Esophagus muscularis mucosa (tissue), 4 donors: ENCODE measurements around the gene UBE4B. TPM values are rescaled to one million over a fixed set of nuclear protein-coding genes. Genes with fewer than 3 reads are reported as not detected.
A peak's percentile ranks its signal among the peaks of the same experiment; 100 is the strongest.

Source experiments
- DNase-seq: peaks from one replicate; pipeline ENCODE4 v3.0.0-alpha.2; 2017; ENCODE audit errors: extremely low spot score
- H3K27ac ChIP-seq, 4 donors: fragments of 200-600 bp; sonication (generic); replicated peaks in 1 of 4; 1 replicate in 3 of 4; 2 replicates in 1 of 4; pipeline ENCODE4 v1.5.1; 2016 to 2019; ENCODE audit warnings: mild to moderate bottlenecking in 1 of 4
- H3K27me3 ChIP-seq, 4 donors: fragments of 200-600 bp; sonication (generic); one replicate each; pipeline versions ENCODE4 v1.5.1 to v1.6.0; 2016 to 2019
- H3K36me3 ChIP-seq, 4 donors: fragments of 200-600 bp; sonication (generic); one replicate each; pipeline ENCODE4 v1.5.1; 2016 to 2019
- H3K4me1 ChIP-seq, 4 donors: fragments of 200-600 bp; sonication (generic); one replicate each; pipeline ENCODE4 v1.5.1; 2016 to 2019
- H3K4me3 ChIP-seq, 4 donors: fragments of 200-600 bp; sonication (generic); 1 replicate in 2 of 4; 2 replicates in 2 of 4; pipeline ENCODE4 v1.5.1; 2016 to 2019; ENCODE audit warnings: mild to moderate bottlenecking in 4 of 4, moderate library complexity in 1 of 4
- H3K9me3 ChIP-seq, 4 donors: fragments of 200-600 bp; sonication (generic); 1 replicate in 3 of 4; 2 replicates in 1 of 4; pipeline ENCODE4 v1.5.1; 2016 to 2019
- CTCF ChIP-seq, 3 experiments: fragments of 200-600 bp in 2 of 3; fragments of 450-650 bp in 1 of 3; sonication (generic) in 2 of 3; IDR thresholded peaks; one replicate each; pipeline ENCODE4 v1.5.1; 2017 to 2019; ENCODE audit warnings: antibody characterized with exemption in 3 of 3, mild to moderate bottlenecking in 2 of 3, moderate library complexity in 1 of 3
- EP300 ChIP-seq: sonication (generic); formaldehyde crosslinking; IDR thresholded peaks from one replicate; pipeline ENCODE4 v1.6.1; 2017; ENCODE audit warnings: antibody characterized with exemption
- POLR2A ChIP-seq: fragments of 450-650 bp; IDR thresholded peaks from one replicate; pipeline ENCODE4 v1.6.1; 2017; ENCODE audit warnings: antibody characterized with exemption, moderate library complexity, mild to moderate bottlenecking, low read depth
- POLR2AphosphoS5 ChIP-seq, 2 donors: sonication (generic); formaldehyde crosslinking; IDR thresholded peaks; one replicate each; pipeline ENCODE4 v1.6.1; 2017; ENCODE audit warnings: antibody characterized with exemption in 2 of 2
- WGBS: methylation state at CpG from one replicate; pipeline ENCODE4 v1.1.5; 2018; 5-methylcytosine and 5-hydroxymethylcytosine counted together
- intact Hi-C: fragments of 100-400 bp; cut with DNase I; formaldehyde crosslinking; loops from one replicate; pipeline ENCODE4 v1.15.1; 2023
- total RNA-seq, 4 donors: library from RNA; depleted of rRNA; stranded (reverse); fragments of >200 nt; gene quantifications; one replicate each; pipeline versions ENCODE4 v1.1.0 to v1.2.1, GENCODE V29; 2016

The UBE4B gene
- total RNA-seq, 4 donors from 2014 or later: 58.6 to 110 (median 85.5) TPM

- WGBS: 35% methylated on average over 4 of the region's 4 CpGs
- H3K36me3 ChIP-seq: peaks cover 0 to 61% (median 38%) of the 10 kb centered on the region in 4 donors
- DNase-seq: no peak
- no peaks in the 10 kb centered on the region for H3K9me3 ChIP-seq
- H3K27me3 ChIP-seq: no peaks in the 10 kb centered on the region
- H3K27ac ChIP-seq: peak overlapping the region; percentile 52 to 62 (median 58)
- no peak overlapping the region for H3K4me3 ChIP-seq
- no peak for TF ChIP-seq CTCF (IDR thresholded peaks at IDR 0.05)
- no peak for TF ChIP-seq POLR2A
- no peak for TF ChIP-seq EP300
- no peak for TF ChIP-seq POLR2AphosphoS5 (IDR thresholded peaks at IDR 0.05)
- intact Hi-C loops: no loop called here
- peaks cover 0 to 26% (median 25%) of the 10 kb centered on the region in 4 donors for H3K4me1 ChIP-seq
Measured at GRCh38 chr1:10155087-10155712, 122.4 kb downstream of the UBE4B start.

GRCh38 chr1:10160173-10160572, 127.4 kb downstream of the UBE4B start:
- Histone ChIP-seq H3K27me3 (no peaks in the 10 kb centered on the region), H3K4me3 (no peak overlapping the region), H3K4me1 (peaks cover 6 to 31% (median 30%) of the 10 kb centered on the region in 4 donors), H3K36me3 (peaks cover 13 to 70% (median 52%) of the 10 kb centered on the region in 4 donors), H3K27ac (peak overlapping the region; percentile 57 to 82 (median 72)), H3K9me3 (no peaks in the 10 kb centered on the region)
- intact Hi-C loops: loop anchor here (5.0 kb wide), 1 partner anchor 128 kb away; the partner anchor contains the start of gene UBE4B
- WGBS: 82% methylated on average over 3 of the region's 3 CpGs
- DNase-seq: no peak
- TF ChIP-seq CTCF (IDR thresholded peaks at IDR 0.05): no peak
- TF ChIP-seq POLR2AphosphoS5 (IDR thresholded peaks at IDR 0.05): no peak
- no peak for TF ChIP-seq EP300
- no peak for TF ChIP-seq POLR2A

GRCh38 chr1:10160907-10161490, 128.2 kb downstream of the UBE4B start:
- H3K36me3 ChIP-seq: peaks cover 21 to 77% (median 58%) of the 10 kb centered on the region in 4 donors
- no peaks in the 10 kb centered on the region for H3K9me3 ChIP-seq
- WGBS: 42% methylated on average over 12 of the region's 12 CpGs
- H3K27me3 ChIP-seq: no peaks in the 10 kb centered on the region
- TF ChIP-seq POLR2A: no peak
- no peak for TF ChIP-seq POLR2AphosphoS5 (IDR thresholded peaks at IDR 0.05)
- no peak for TF ChIP-seq CTCF (IDR thresholded peaks at IDR 0.05)
- no peak for TF ChIP-seq EP300
- no peak for DNase-seq
- no peak overlapping the region for H3K4me3 ChIP-seq
- H3K4me1 ChIP-seq: peaks cover 6 to 26% (median 25%) of the 10 kb centered on the region in 4 donors
- peak overlapping the region; percentile 57 to 82 (median 72) for H3K27ac ChIP-seq
- intact Hi-C loops: loop anchor here (5.0 kb wide), 1 partner anchor 129 kb away; the partner anchor contains the start of gene UBE4B

GRCh38 chr1:10161541-10162290, 129.0 kb downstream of the UBE4B start:
- DNase-seq: no peak

More at GRCh38 chr1:10161541-10162290, 129.0 kb downstream of the UBE4B start:
- 67% methylated on average over 17 of the region's 17 CpGs for WGBS
- H3K4me3 ChIP-seq: no peak overlapping the region
- H3K27me3 ChIP-seq: no peaks in the 10 kb centered on the region
- peak overlapping the region; percentile 57 to 82 (median 72) for H3K27ac ChIP-seq
- no peaks in the 10 kb centered on the region for H3K9me3 ChIP-seq
- peaks cover 6 to 26% (median 25%) of the 10 kb centered on the region in 4 donors for H3K4me1 ChIP-seq
- intact Hi-C loops: loop anchor here (5.0 kb wide), 1 partner anchor 129 kb away; the partner anchor contains the start of gene UBE4B
- H3K36me3 ChIP-seq: peaks cover 28 to 83% (median 65%) of the 10 kb centered on the region in 4 donors
- TF ChIP-seq EP300: peak; percentile 16
- TF ChIP-seq CTCF (IDR thresholded peaks at IDR 0.05): no peak
- TF ChIP-seq POLR2AphosphoS5 (IDR thresholded peaks at IDR 0.05): peak; percentile 63 to 78
